Measurements from ENCODE around the gene FAM153A.
"Not testable (repeated sequence)": the region's sequence is repeated elsewhere in the genome, so short reads cannot be mapped to it uniquely, and the experiment has no call there.

Gene FAM153A
- total RNA-seq, result 2.2 to 7.4 (median 4.6) reads per million in 4 experiments

DNA sequence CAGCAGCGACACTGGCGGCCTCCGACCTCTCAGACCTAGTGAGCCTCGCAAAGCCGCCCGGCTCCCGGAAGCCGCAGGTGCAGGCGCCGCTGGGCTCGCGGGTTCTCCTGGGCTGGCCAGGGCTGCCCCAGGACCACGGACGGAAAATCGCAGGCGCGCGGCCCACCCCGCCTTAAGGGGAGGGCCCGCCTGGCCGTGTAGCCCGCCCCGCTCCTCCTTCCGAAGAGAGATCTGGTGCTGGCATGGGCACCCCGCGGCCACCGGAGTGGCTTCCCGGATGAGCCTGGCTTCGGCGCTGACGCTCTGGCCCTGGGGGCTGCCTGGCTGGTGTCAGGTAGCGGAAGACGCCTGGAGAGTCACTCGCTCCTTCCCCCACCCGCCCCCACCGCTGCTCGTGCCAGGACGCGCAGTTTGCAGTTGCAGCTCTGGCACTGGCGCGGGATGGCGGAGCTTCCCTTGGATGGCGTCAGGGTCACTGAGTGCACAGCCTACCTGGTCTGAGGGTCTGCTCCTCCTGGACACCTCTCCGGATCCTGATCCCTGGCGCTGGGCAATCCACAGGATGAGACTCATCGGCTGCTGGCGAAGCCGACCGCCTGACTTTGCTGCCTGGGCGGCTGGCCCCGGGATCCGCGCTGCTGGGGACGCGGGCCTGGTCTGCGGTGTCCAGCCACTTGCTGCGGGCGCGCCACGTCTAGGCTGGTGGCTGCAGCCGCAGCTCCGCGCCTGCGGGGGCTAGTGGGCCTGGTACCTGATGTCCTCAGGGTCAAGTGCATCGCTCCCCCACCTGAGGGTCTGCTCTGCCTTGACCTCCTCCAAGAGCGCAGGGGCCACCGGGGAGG is at the start of gene FAM153A:
Gene FAM153A, minus strand, starts transcription at position 108 of the 842 bp plus-strand sequence.
- not testable (repeated sequence) for DNase-seq

- DNase-seq, result not testable (repeated sequence)
These were observed 49.6 kb upstream of the FAM153A start for GRCh38 chr5:177832287-177832686.

DNA sequence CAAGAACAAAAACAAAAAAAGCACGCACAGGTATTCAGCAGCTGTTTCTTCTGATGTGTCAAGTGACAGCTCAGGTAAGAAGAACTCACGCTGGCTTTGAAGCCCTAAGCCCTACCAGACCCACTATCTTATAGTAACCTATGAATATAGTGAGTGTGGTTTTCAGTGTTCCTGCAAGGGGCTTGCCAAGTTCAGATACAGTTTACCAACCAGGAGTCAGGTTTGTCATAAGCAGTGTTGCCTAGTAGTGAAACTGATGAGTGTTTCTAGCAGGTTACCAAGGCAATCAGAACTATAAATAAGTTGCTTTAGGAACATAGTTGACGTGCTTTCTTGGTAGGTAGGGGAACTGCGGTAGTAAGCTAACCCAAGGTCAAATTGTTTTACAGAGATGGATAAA is 43.4 kb upstream of the FAM153A start:
- not testable (repeated sequence) for DNase-seq

- not testable (repeated sequence) for DNase-seq
These were observed 42.1 kb upstream of the FAM153A start for GRCh38 chr5:177824776-177825175.

- not testable (repeated sequence) for DNase-seq
These were observed 39.8 kb upstream of the FAM153A start for GRCh38 chr5:177822489-177822888.

DNA sequence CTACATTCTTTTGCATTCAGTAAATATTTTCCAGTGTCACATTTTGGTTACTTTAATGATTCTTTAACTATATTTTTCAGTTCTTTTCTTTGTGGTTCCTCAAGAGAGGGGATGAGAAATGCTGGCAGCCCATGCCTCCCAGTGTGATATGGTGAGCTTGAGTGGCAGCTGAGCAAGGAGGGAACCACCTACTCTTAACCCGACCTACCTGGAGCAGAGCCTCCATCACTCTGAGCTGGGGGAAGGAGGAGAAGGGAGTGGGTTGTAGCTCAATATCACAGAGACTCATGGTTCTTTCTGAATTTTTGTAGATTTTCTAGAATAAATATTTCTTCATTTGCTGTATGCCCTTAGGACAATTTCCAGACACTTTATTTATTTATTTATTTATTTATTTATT is 37.0 kb upstream of the FAM153A start:
- not testable (repeated sequence) for DNase-seq

GRCh38 chr5:177812814-177813425 is 30.2 kb upstream of the FAM153A start:
- DNase-seq, result not testable (repeated sequence)

DNA sequence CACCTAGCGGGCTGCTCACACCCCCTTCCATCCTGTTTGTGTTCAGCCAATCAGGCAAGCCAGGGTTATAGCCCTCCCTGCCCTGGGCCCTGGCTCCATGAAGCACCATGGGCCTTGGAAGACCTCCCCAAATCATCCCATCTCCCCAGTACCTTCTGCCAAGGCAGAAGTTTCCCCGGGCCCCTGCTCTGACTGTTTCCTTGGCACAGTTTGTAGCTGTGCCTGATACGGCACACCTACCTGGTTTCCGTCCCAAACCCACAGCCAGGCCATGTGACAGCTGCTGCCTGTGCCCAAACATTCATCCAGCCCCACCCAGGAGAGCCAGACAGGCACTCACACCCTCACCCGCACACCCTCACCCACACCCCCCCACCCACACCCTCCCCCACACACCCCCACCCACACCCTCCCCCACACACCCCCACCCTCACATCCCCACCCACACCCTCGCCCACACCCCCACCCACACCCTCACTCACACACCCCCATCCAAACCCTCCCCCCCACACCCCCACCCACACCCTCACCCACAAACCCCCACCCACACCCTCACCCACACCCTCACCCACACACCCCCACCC is 29.6 kb upstream of the FAM153A start:
- not testable (repeated sequence) for DNase-seq

DNA sequence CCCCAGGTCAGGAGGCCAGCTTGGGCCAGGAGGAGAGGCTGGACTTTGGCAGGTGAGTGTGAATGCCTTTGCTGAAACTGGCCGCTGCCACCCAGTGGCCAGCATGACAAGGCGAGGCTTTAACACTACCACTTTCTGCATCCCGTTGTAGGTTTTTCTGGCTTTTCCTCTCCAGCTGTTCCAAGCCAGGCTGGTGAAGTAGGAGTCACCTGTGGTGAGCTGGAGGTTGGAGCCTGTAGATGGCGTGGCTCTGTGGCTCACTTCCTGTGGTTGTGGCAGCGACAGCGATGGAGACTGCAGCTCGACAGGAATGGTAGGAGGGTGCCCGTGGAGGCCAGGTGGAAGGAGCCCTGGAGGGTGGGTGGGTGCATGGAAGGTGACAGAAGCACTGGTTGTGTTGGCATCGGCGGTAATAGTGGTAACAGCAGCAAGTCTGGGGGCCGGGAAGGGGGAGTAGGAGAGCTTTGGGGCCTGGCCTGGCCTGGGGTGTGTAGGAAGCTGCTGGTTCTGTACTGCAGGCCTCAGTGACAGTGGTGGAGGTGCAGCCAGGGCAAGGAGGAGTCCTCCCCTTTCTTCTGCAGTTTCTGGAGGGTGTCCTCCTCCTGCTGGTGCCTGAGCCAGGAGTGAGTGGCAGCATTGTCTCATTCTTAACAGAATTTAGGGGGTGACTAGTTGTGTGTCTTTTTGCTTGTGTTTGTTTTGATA is 26.7 kb upstream of the FAM153A start:
- not testable (repeated sequence) for DNase-seq

- not testable (repeated sequence) for DNase-seq
These were observed 25.7 kb upstream of the FAM153A start for GRCh38 chr5:177808420-177808819.

DNA sequence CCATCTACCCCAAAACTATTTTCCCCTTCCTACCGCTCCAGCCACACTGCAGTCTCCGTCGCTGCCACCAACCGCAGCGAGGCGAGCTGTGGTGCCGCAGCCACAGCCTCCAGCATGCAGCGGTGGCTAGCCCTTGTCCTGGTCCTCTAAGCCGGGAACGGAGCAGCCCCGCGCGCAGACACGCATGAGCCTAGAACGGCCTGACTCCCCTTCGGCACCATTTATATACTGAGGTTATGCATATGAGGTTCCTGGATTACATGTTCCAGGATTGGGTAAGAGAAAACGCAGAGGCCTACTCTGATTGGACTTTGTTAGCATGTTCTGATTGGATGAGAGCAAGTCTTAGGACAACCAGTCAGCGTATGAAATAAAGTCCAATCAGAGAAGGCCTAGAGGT is 24.6 kb upstream of the FAM153A start:
- DNase-seq, result not testable (repeated sequence)

DNA sequence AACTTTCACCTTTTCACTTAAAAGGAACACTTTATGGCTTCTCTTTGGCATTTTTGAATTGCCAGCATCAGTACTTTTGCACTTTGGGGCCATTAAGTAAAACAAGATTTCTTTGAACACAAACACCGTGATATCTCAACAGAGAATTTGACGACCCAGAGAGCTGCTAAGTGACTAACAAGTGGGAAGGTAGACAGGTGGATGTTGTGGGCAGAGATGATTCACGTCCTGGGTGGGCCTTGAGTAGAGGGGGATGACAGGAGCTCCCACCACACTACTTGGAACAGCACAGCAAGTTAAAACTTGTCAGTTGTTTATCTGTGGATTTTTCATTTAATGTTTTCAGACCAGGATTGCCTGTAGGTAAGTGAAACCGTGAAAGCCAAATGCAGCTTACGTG is 18.7 kb upstream of the FAM153A start:
- not testable (repeated sequence) for DNase-seq

GRCh38 chr5:177798237-177798840 is 15.6 kb upstream of the FAM153A start:
- DNase-seq, result not testable (repeated sequence)

- DNase-seq, result not testable (repeated sequence)
These were observed 10.6 kb upstream of the FAM153A start for GRCh38 chr5:177793272-177793671.

- DNase-seq, result not testable (repeated sequence)
These were observed 8.9 kb upstream of the FAM153A start for GRCh38 chr5:177791649-177792048.

- DNase-seq, result not testable (repeated sequence)
These were observed 530 bp downstream of the FAM153A start for GRCh38 chr5:177782169-177782568.

GRCh38 chr5:177771206-177771605 is 11.5 kb downstream of the FAM153A start:
- not testable (repeated sequence) for DNase-seq

DNA sequence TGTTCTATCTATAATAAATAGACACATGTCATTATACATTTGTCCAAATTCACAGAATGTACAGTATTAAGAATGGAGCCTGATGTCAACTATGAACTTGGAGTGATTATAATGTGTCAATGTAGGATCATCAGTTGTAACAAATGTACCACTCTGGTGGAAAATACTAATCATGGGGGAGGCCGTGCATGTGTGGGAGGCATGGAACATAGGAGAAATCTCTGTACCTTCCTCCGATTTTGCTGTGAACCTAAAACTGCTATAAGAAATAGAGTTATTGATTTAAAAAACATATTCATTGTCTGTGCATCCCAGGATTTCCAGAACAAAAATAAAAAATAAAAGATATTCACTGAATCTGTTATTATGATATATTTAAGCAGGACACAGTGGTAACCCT is 12.1 kb downstream of the FAM153A start:
- DNase-seq, result not testable (repeated sequence)

GRCh38 chr5:177763737-177764508 is 18.8 kb downstream of the FAM153A start:
- not testable (repeated sequence) for DNase-seq

- not testable (repeated sequence) for DNase-seq
These were observed 21.7 kb downstream of the FAM153A start for GRCh38 chr5:177760954-177761353.

GRCh38 chr5:177747354-177747753 is 35.3 kb downstream of the FAM153A start:
- not testable (repeated sequence) for DNase-seq

Measured in effector CD8-positive, alpha-beta T cell (primary cell).